HuH-7 (cell line): ENCODE results near the gene TOM1L1.
"Not testable (repeated sequence)": the region's sequence is repeated elsewhere in the genome, so short reads cannot be mapped to it uniquely, and the experiment has no call there.

Experiments used
- DNase-seq: peaks from one replicate; pipeline ENCODE4 v3.0.0; 2011; ENCODE audit warnings: low spot score

TOM1L1 gene

GRCh38 chr17:54900457-54901229, at the start of gene TOM1L1:
TOM1L1 (plus strand) TSS chr17:54900852; CDS start chr17:54900866, 14 bp downstream.
- peak; percentile 83 for DNase-seq

GRCh38 chr17:54859187-54859586, 41.5 kb upstream of the TOM1L1 start:
- no peak for DNase-seq

DNA sequence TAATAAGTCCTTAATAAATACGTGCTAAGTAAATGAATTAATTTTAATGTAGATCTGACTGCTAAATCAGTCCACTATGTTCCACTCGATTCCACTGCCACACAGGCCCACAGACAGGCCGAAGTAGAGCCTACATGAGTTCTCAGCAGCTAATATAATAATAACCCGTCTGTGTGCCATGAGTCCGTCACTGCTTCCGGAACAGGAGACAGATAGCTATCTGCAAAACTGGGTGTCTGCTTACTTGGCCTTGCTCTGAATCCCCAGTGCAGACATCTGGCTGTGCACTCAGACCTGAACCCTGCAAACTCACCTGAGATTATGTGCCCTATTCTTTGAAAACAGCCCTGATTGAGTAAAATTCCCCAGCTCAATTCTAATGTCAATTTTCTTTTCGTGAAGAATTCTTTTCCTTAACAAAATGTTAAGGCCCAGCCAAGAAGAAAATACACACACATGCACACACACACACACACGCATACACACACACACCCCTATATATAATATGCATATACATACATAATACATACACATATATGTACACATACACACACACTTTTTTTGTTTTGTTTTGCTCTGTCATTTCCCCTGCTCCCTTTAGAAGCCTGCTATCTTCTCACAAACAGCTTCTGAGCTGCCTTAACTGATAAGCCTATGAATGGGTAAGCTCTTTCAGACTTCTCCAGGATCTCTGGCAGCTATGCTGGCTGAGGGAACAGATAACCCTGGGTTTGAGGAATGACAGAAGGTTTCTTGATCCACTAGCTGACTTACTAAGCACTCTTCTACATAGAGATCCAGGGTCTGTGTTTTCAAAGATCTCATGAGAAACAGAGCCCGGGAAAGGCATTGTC, 39.8 kb upstream of the TOM1L1 start:
- no peak for DNase-seq

- DNase-seq, result no peak
These were observed 39.1 kb upstream of the TOM1L1 start for GRCh38 chr17:54861471-54861983.

GRCh38 chr17:54863176-54863575, 37.5 kb upstream of the TOM1L1 start:
- DNase-seq, result no peak

DNA sequence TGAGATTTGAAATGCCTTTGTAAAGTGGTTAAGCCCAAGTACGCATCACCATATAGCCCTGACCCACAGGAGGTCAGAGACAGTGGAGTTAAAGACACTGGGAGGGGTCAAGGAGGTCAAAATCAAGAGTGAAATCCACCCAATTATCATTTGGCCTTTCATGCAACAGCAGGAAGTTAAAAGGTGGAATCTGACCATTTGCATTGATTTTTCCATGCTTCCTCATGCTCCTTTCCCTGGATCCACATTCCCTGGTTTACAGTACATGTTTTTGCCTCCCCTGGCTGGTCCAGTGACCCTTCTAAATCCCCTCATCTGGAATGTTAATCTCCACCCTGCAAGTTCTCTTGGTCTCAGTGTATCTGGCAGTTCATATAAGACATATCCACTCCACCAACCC, 36.6 kb upstream of the TOM1L1 start:
- no peak for DNase-seq

- DNase-seq, result no peak
These were observed 35.9 kb upstream of the TOM1L1 start for GRCh38 chr17:54864636-54865356.

GRCh38 chr17:54867634-54868033, 33.0 kb upstream of the TOM1L1 start:
- no peak for DNase-seq

DNA sequence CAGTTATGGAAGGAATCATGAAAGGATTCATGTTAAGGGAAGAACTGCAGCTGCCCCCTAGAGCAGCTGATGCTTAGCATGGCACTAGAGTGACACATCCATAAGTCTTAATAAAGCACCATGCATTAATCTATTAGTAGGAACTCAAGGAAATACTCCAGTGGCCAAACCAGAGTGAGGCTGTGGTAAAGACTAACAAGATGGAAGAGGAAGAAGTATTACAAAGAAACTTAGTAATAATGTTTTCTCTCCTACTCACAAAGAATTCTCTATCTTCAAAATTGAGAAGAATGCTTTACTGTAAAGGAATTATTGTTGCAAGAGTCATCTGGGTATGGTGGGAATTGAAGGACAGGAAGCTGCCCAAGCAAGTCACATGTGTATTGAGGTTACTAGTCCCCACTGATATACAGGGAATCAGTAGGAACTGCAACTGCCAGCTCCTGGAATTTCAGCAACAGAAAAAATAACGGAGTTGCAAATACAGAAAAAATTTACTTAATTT, 29.9 kb upstream of the TOM1L1 start:
- DNase-seq, result no peak

DNA sequence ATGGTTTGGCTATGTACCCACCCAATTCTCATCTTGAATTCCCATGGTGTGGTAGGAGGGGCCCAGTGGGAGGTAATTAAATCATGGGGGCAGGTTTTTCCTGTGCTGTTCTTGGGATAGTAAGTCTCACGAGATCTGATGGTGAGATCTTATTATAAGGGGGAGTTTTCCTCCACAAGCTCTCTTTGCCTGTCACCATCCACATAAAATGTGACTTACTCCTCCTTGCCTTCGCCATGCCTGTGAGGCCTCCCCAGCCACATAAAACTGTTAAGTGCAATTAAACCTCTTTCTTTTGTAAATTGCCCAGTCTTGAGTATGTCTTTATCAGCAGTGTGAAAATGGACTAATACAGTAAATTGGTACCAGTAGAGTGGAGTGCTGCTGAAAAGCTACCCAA, 24.7 kb upstream of the TOM1L1 start:
- not testable (repeated sequence) for DNase-seq

- no peak for DNase-seq
These were observed 23.9 kb upstream of the TOM1L1 start for GRCh38 chr17:54876656-54877195.

- no peak for DNase-seq
These were observed 19.2 kb upstream of the TOM1L1 start for GRCh38 chr17:54881255-54881972.

- no peak for DNase-seq
These were observed 18.3 kb upstream of the TOM1L1 start for GRCh38 chr17:54882371-54882770.

GRCh38 chr17:54882950-54883349, 17.7 kb upstream of the TOM1L1 start:
- DNase-seq, result no peak

GRCh38 chr17:54883939-54884338, 16.7 kb upstream of the TOM1L1 start:
- no peak for DNase-seq

DNA sequence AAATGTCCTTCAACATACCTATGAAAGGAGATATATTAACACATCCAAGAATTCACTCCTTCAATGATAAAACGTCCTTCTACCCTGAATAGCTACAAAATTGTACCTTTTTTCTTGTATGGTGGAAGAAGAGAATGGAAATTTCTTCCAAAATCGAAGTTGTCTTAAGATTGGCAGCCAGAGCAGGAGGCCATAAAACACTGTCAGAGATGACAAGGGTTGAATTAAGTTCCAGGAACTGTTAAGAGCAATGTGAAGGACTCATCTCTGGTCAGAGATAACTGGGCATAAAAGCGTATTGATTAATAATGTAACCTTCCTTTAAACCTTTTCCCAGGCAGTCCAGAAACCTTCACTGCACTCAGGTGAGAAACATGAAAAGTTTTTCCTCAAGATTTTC, 12.9 kb upstream of the TOM1L1 start:
- no peak for DNase-seq

DNA sequence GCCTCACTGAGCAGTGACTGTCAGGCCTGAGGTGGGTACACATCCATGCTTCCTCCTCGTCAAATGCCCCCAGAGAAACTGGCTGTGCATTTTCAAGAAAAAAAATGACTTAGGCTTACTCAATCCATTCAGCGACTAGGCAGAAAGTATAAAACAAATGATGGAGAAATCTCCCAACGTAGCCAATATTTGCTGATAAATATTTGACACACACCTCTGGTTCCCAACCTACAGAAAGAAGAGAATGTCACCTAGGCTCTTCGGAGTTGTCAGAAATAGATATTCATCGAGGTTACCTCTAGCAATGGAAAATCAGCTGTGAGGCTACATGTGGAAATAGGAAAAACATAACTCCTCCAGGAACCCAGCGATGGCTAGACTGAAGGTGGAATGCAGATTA, 12.4 kb upstream of the TOM1L1 start:
- no peak for DNase-seq

- DNase-seq, result no peak
These were observed 11.7 kb upstream of the TOM1L1 start for GRCh38 chr17:54888981-54889380.

GRCh38 chr17:54891176-54891821, 9.4 kb upstream of the TOM1L1 start:
- peak; percentile 52 for DNase-seq

DNA sequence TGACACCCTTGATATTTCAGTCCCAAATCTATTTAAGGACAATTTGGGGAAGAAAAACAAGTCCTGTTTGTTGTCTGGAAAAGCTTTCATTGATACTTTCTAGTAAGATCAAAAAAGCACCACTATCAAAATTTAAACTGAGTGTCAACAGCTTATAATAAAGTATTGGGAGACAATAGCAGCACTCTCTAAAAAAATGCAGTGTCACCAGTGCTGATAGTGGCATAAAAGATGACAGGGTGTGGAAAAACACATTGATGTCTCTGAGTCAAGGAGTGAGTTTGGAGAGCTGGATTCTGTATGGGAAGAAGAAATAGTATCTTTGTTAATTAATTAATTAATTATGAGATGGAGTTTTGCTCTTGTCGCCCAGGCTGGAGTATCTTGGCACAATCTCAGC, 8.3 kb upstream of the TOM1L1 start:
- no peak for DNase-seq

DNA sequence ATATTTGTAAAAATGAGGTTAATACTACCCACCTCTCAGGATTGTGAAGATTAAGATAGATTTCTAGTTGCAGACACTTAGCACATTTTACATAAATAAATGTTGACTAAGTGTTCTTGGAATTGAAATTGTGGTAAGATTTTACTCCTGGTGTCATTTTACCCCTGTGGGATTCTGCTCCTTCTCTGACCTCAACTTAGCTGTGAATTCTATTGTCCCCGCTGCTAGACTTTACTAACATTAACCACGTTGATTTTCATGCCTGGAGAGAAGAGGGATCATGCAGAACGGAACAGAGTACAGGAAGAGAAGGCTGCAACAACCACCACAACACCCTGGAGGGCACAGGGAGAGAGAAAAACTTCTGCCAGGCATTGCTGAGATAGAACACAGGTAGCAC, 2.1 kb upstream of the TOM1L1 start:
- DNase-seq, result no peak
